Liver (tissue), 9 donors: Measurements from ENCODE around the gene PER1. TPM values are rescaled to one million over a fixed set of nuclear protein-coding genes. Genes with fewer than 3 reads are reported as not detected.

ENCODE experiments used
- DNase-seq: peaks from one replicate; pipeline ENCODE4 v3.0.0-alpha.2; 2017; ENCODE audit warnings: low spot score
- H3K27ac ChIP-seq, 2 donors: one replicate each; pipeline ENCODE4 v1.7.0; 2013; ENCODE audit warnings: inconsistent platforms in 2 of 2, low read length in 2 of 2, control low read depth in 1 of 2, low read depth in 1 of 2, mild to moderate bottlenecking in 1 of 2
- H3K27me3 ChIP-seq, 4 donors: one replicate each; pipeline versions ENCODE4 v1.6.1 to v1.7.0; 2013; ENCODE audit warnings: low read length in 3 of 4, inconsistent platforms in 1 of 4, mild to moderate bottlenecking in 1 of 4, moderate library complexity in 1 of 4; ENCODE audit not compliant: control insufficient read depth in 4 of 4, insufficient read depth in 4 of 4
- H3K36me3 ChIP-seq, 4 donors: one replicate each; pipeline versions ENCODE4 v1.6.1 to v1.7.0; 2013; ENCODE audit warnings: low read length in 3 of 4, mild to moderate bottlenecking in 3 of 4, low read depth in 1 of 4, moderate library complexity in 1 of 4; ENCODE audit not compliant: control insufficient read depth in 4 of 4, insufficient read depth in 3 of 4
- H3K4me1 ChIP-seq, 4 donors: one replicate each; pipeline versions ENCODE4 v1.6.1 to v1.7.0; 2013; ENCODE audit warnings: low read length in 3 of 4, mild to moderate bottlenecking in 3 of 4, moderate library complexity in 1 of 4; ENCODE audit not compliant: control insufficient read depth in 4 of 4, insufficient read depth in 4 of 4
- H3K4me3 ChIP-seq, 3 donors: one replicate each; pipeline versions ENCODE4 v1.6.1 to v1.7.0; 2013; ENCODE audit warnings: low read length in 3 of 3, control low read depth in 1 of 3, low read depth in 1 of 3, mild to moderate bottlenecking in 1 of 3
- H3K9ac ChIP-seq, 2 donors: one replicate each; pipeline ENCODE4 v1.7.0; 2013; ENCODE audit warnings: low read length in 2 of 2, mild to moderate bottlenecking in 2 of 2, moderate library complexity in 2 of 2, control low read depth in 1 of 2, low read depth in 1 of 2
- H3K9me3 ChIP-seq, 4 donors: one replicate each; pipeline versions ENCODE4 v1.6.1 to v1.7.0; 2013; ENCODE audit warnings: low read length in 3 of 4; ENCODE audit not compliant: control insufficient read depth in 4 of 4
- EGR1 ChIP-seq, 2 donors: IDR thresholded peaks; 2 replicates each; pipeline ENCODE4 v1.6.1; 2016 to 2018; ENCODE audit warnings: antibody characterized with exemption in 2 of 2, low read depth in 2 of 2
- FOXA1 ChIP-seq: IDR thresholded peaks from 2 replicates; pipeline ENCODE4 v1.6.1; 2016; ENCODE audit warnings: antibody characterized with exemption
- FOXA2 ChIP-seq: IDR thresholded peaks from 2 replicates; pipeline ENCODE4 v1.6.1; 2016; ENCODE audit warnings: antibody characterized with exemption
- GABPA ChIP-seq, 2 donors: IDR thresholded peaks in 1 of 2; conservative IDR thresholded peaks in 1 of 2; 2 replicates each; pipeline ENCODE4 v1.6.1; 2016; ENCODE audit warnings: antibody characterized with exemption in 2 of 2, mild to moderate bottlenecking in 1 of 2, moderate library complexity in 1 of 2
- HNF4A ChIP-seq, 2 donors: conservative IDR thresholded peaks; 2 replicates each; pipeline ENCODE4 v1.6.1; 2016; ENCODE audit warnings: antibody characterized with exemption in 2 of 2, mild to moderate bottlenecking in 2 of 2
- HNF4G ChIP-seq: IDR thresholded peaks from 2 replicates; pipeline ENCODE4 v1.6.1; 2016; ENCODE audit warnings: antibody characterized with exemption
- JUND ChIP-seq, 2 donors: IDR thresholded peaks; 2 replicates each; pipeline ENCODE4 v1.6.1; 2016; ENCODE audit warnings: antibody characterized with exemption in 2 of 2
- NR2F2 ChIP-seq: IDR thresholded peaks from 2 replicates; pipeline ENCODE4 v1.6.1; 2016; ENCODE audit warnings: antibody characterized with exemption
- RAD21 ChIP-seq, 2 donors: IDR thresholded peaks; 2 replicates each; pipeline ENCODE4 v1.6.1; 2016; ENCODE audit warnings: antibody characterized with exemption in 2 of 2, mild to moderate bottlenecking in 2 of 2
- RXRA ChIP-seq, 2 donors: IDR thresholded peaks; 2 replicates each; pipeline ENCODE4 v1.6.1; 2017 to 2018; ENCODE audit warnings: antibody characterized with exemption in 2 of 2, mild to moderate bottlenecking in 1 of 2
- SP1 ChIP-seq: IDR thresholded peaks from 2 replicates; pipeline ENCODE4 v1.6.1; 2018; ENCODE audit warnings: antibody characterized with exemption, mild to moderate bottlenecking
- TAF1 ChIP-seq: conservative IDR thresholded peaks from 2 replicates; pipeline ENCODE4 v1.6.1; 2016; ENCODE audit warnings: antibody characterized with exemption, mild to moderate bottlenecking
- YY1 ChIP-seq: IDR thresholded peaks from 2 replicates; pipeline ENCODE4 v1.6.1; 2016; ENCODE audit warnings: antibody characterized with exemption, mild to moderate bottlenecking
- WGBS: extraction: QIAGEN DNeasy Blood & Tissue Kit; methylation state at CpG from one replicate; pipeline ENCODE4 v1.1.7; 2013; 5-methylcytosine and 5-hydroxymethylcytosine counted together
- polyA plus RNA-seq, 2 donors: library from polyadenylated mRNA; stranded (reverse) in 1 of 2; unstranded in 1 of 2; fragments of 200-250 nt in 1 of 2; fragments of >200 nt in 1 of 2; fragmentation: Nextera tagmentation in 1 of 2; extraction: Ambion mirVana in 1 of 2; gene quantifications; one replicate each; pipeline versions ENCODE4 v1.2.1 to v1.2.3, GENCODE V29; 2013 to 2015
- total RNA-seq, 2 donors: library from RNA; depleted of rRNA; stranded (reverse); fragments of >200 nt; gene quantifications; one replicate each; pipeline ENCODE4 v1.2.3, GENCODE V29; 2014
- TF ChIP-seq, protein P1 (sequence below): IDR thresholded peaks from 2 replicates; pipeline ENCODE4 v1.6.1; 2016; ENCODE audit warnings: antibody characterized with exemption
- TF ChIP-seq, protein P2 (sequence below): fragments of 150-350 bp; IDR thresholded peaks from 2 replicates; pipeline ENCODE4 v1.5.1; 2017; ENCODE audit warnings: improper control_type of control experiment, low read depth, low read length; ENCODE audit not compliant: missing input control
- TF ChIP-seq, protein P3 (sequence below): IDR thresholded peaks from 2 replicates; pipeline ENCODE4 v1.6.1; 2016; ENCODE audit warnings: antibody characterized with exemption, mild to moderate bottlenecking
- TF ChIP-seq, protein P4 (sequence below): IDR thresholded peaks from 2 replicates; pipeline ENCODE4 v1.6.1; 2016; ENCODE audit warnings: antibody characterized with exemption
- TF ChIP-seq, protein P5 (sequence below): IDR thresholded peaks from 2 replicates; pipeline ENCODE4 v1.6.1; 2016; ENCODE audit warnings: antibody characterized with exemption
- donor health status: healthy.
- donor health status: healthy.
- donor health status: healthy.
- donor health status: healthy.
- donor health status: healthy.

PER1 gene
- total and polyA plus RNA-seq, 4 donors, result 10.1 to 71.6 (median 29.7) TPM

DNA sequence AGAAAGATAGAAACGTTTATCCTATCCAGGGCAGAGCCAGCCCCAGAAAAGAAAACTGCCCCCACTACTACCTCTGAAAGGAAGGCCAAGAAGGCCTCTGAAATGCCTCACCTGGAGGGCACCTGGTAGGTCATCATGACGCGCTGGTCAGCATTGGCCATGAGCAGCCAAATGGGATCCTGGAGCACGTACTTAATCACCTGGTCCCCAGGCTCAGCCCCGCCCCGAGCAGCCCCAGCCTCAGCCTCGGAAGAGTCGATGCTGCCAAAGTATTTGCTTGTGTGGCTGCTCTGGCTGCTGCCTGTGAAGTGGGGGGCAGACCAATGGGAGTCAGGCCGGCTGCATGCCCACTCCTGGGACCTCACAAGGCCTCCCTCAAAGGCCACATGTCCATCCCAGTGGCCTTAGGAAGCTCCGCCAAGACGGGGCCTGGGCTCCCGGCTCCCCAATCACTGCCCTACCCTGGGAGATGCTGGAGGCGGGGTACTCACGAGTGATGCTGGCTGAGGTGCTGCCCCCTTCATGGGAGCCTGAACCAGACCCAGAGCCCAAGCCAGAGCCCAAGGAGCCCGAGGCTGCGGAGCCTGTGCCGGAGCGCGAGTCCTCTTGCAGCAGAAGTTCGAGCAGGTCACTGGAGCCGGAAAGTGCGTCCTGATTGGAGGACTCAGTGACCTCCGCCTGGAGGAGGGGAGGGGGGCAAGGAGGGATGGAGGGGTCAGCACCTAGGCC is 9.9 kb downstream of the PER1 start:
- Histone ChIP-seq H3K9ac (no peak overlapping the region), H3K36me3 (peaks cover 37 to 70% (median 69%) of the 10 kb centered on the region in 4 donors), H3K27me3 (no peaks in the 10 kb centered on the region), H3K4me3 (no peak overlapping the region), H3K4me1 (peaks cover 0 to 9% (median 0%) of the 10 kb centered on the region in 4 donors), H3K27ac (no peak overlapping the region), H3K9me3 (no peaks in the 10 kb centered on the region)
- TF ChIP-seq RAD21 (IDR thresholded peaks at IDR 0.05) (no peak), HNF4A (conservative IDR thresholded peaks at IDR 0.05) (no peak), SP1 (no peak), FOXA2 (no peak), EGR1 (IDR thresholded peaks at IDR 0.05; ENCODE audit: low read depth in 2 of 2) (no peak), NR2F2 (no peak), GABPA (IDR thresholded peaks at IDR 0.05 in 1 of 2, conservative IDR thresholded peaks at IDR 0.05 in 1 of 2) (no peak), FOXA1 (no peak), JUND (IDR thresholded peaks at IDR 0.05) (no peak), RXRA (IDR thresholded peaks at IDR 0.05) (no peak), TAF1 (no peak), YY1 (no peak), HNF4G (no peak)
- TF ChIP-seq, protein P1, sequence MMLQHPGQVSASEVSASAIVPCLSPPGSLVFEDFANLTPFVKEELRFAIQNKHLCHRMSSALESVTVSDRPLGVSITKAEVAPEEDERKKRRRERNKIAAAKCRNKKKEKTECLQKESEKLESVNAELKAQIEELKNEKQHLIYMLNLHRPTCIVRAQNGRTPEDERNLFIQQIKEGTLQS, result no peak
- TF ChIP-seq, protein P2, sequence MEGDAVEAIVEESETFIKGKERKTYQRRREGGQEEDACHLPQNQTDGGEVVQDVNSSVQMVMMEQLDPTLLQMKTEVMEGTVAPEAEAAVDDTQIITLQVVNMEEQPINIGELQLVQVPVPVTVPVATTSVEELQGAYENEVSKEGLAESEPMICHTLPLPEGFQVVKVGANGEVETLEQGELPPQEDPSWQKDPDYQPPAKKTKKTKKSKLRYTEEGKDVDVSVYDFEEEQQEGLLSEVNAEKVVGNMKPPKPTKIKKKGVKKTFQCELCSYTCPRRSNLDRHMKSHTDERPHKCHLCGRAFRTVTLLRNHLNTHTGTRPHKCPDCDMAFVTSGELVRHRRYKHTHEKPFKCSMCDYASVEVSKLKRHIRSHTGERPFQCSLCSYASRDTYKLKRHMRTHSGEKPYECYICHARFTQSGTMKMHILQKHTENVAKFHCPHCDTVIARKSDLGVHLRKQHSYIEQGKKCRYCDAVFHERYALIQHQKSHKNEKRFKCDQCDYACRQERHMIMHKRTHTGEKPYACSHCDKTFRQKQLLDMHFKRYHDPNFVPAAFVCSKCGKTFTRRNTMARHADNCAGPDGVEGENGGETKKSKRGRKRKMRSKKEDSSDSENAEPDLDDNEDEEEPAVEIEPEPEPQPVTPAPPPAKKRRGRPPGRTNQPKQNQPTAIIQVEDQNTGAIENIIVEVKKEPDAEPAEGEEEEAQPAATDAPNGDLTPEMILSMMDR, result no peak
- TF ChIP-seq, protein P3, sequence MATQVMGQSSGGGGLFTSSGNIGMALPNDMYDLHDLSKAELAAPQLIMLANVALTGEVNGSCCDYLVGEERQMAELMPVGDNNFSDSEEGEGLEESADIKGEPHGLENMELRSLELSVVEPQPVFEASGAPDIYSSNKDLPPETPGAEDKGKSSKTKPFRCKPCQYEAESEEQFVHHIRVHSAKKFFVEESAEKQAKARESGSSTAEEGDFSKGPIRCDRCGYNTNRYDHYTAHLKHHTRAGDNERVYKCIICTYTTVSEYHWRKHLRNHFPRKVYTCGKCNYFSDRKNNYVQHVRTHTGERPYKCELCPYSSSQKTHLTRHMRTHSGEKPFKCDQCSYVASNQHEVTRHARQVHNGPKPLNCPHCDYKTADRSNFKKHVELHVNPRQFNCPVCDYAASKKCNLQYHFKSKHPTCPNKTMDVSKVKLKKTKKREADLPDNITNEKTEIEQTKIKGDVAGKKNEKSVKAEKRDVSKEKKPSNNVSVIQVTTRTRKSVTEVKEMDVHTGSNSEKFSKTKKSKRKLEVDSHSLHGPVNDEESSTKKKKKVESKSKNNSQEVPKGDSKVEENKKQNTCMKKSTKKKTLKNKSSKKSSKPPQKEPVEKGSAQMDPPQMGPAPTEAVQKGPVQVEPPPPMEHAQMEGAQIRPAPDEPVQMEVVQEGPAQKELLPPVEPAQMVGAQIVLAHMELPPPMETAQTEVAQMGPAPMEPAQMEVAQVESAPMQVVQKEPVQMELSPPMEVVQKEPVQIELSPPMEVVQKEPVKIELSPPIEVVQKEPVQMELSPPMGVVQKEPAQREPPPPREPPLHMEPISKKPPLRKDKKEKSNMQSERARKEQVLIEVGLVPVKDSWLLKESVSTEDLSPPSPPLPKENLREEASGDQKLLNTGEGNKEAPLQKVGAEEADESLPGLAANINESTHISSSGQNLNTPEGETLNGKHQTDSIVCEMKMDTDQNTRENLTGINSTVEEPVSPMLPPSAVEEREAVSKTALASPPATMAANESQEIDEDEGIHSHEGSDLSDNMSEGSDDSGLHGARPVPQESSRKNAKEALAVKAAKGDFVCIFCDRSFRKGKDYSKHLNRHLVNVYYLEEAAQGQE, result no peak
- TF ChIP-seq, protein P4, sequence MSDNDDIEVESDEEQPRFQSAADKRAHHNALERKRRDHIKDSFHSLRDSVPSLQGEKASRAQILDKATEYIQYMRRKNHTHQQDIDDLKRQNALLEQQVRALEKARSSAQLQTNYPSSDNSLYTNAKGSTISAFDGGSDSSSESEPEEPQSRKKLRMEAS, result no peak
- TF ChIP-seq, protein P5, sequence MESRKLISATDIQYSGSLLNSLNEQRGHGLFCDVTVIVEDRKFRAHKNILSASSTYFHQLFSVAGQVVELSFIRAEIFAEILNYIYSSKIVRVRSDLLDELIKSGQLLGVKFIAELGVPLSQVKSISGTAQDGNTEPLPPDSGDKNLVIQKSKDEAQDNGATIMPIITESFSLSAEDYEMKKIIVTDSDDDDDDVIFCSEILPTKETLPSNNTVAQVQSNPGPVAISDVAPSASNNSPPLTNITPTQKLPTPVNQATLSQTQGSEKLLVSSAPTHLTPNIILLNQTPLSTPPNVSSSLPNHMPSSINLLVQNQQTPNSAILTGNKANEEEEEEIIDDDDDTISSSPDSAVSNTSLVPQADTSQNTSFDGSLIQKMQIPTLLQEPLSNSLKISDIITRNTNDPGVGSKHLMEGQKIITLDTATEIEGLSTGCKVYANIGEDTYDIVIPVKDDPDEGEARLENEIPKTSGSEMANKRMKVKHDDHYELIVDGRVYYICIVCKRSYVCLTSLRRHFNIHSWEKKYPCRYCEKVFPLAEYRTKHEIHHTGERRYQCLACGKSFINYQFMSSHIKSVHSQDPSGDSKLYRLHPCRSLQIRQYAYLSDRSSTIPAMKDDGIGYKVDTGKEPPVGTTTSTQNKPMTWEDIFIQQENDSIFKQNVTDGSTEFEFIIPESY, result no peak
- no peak for DNase-seq
- 91% methylated on average over 23 of the region's 23 CpGs for WGBS
